ENCODE data around the gene TMEM52B.
A peak's percentile ranks its signal among the peaks of the same experiment; 100 is the strongest.

Gene TMEM52B

DNA sequence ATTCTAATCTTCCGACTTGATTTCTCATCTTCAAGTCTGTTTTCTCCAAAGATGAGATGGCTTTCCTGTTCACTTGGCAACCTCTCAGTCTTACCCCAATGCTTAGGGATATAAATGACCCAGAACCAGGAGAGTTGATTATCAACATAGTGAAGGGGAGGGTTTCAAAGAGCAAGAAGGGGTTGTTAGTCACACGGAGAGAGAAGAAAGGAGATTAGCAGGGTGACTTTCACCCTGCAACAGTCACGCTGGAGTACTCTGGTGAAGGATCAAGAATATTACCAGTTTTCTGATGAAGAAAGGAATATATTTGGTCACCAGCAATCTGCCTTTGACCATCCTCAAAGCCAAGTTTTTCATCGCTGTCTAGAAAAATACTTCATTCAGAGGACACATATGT, at the start of gene TMEM52B:
TSS of gene TMEM52B (plus strand) at position 212 of the 400 bp plus-strand sequence. CDS start 543 bp downstream, outside the sequence.
- no peak for DNase-seq (ENCODE audit: low spot score)

GRCh38 chr12:10130042-10130441, 48.8 kb upstream of the TMEM52B start, which contains the start of gene CLEC7A:
TSS of gene CLEC7A (minus strand) at chr12:10130199. CDS start at chr12:10130082, 117 bp downstream.
- no peak for DNase-seq (ENCODE audit: low spot score)

GRCh38 chr12:10131111-10131690, 47.6 kb upstream of the TMEM52B start:
- DNase-seq (ENCODE audit: low spot score), result no peak

- DNase-seq (ENCODE audit: low spot score), result no peak
These were observed 45.9 kb upstream of the TMEM52B start for GRCh38 chr12:10132850-10133370.

DNA sequence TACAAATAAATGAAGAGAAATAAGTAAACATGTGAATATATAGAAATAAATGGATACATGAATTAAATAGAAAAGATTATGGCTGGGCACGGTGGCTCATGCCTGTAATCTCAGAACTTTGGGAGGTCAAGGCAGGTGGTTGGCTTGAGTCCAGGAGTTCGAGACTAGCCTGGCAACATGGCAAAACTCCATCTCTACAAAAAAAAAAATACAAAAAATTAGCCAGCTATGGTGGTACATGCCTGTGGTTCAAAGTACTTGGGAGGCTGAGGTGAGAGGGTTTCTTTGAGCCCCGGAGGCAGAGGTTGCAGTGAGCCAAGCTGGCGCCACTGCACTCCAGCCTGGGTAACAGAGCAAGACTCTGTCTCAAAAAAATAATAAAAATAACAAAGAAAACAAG, 43.7 kb upstream of the TMEM52B start:
- DNase-seq (ENCODE audit: low spot score), result no peak

- no peak for DNase-seq (ENCODE audit: low spot score)
These were observed 42.1 kb upstream of the TMEM52B start for GRCh38 chr12:10136637-10137205.

- DNase-seq (ENCODE audit: low spot score), result peak; percentile 10
These were observed 38.8 kb upstream of the TMEM52B start for GRCh38 chr12:10140001-10140400.

GRCh38 chr12:10142976-10143589, 35.7 kb upstream of the TMEM52B start:
- DNase-seq (ENCODE audit: low spot score), result no peak

GRCh38 chr12:10147714-10148403, 31.0 kb upstream of the TMEM52B start:
- DNase-seq (ENCODE audit: low spot score), result no peak

- DNase-seq (ENCODE audit: low spot score), result no peak
These were observed 27.2 kb upstream of the TMEM52B start for GRCh38 chr12:10151621-10152020.

DNA sequence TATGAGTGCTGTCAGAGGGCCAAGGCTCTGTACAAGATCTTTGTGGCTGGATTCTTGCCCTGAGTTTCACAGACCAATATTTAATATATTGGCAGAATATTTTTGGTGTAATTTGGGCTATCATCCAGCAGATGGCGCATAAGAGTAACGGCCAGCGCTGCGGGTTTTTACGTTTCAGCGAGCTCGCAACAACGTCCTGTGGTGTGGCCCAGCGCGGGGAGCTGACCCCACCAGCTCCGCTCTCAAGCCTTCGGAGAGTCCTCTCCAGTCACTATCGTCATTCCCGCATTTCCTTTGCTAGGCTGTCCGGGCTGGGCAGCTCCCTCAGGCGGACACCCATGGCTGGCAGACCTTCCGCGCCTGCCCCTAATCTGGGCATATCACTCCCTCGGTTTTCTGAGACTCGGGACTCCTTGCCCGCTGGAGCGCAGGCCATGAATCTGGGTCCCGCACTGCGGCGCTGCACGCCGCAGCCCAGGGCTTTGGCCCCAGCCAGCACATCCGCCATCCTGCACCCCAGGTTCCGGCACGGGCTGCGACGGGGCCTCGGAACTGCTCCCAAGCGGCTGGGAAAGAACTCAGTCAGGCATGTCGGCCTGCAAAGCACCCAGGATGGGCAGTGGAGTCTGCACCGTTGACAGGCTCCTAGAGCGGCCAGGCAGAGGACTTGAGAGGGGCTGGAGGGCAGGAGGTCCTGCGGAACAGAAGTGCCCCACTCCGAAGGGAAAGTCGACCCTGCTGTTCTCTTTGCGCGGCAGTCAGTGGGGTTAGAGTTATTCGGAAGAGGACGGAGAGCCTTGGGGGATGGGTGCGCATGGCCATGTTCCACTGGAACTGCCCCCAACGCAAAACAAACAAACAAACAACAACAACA, 25.3 kb upstream of the TMEM52B start:
- DNase-seq (ENCODE audit: low spot score), result peak; percentile 66

DNA sequence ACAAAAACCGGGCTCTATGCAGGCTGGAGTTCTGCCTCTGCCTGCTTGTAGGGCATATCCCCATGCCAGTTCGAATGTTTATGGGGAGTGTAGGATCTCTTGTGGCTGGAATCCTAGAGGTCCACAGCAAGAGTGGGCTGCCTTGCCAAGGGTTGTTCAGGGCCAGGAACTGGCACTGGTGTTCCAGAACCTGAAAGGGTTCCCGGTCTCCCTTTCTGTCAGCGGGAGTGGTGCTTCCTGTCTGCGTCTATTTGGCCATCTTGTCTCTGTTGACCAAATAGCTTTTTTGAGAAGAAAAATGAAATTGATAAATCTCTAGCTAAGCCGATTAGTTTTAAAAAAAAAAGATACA, 24.7 kb upstream of the TMEM52B start:
- DNase-seq (ENCODE audit: low spot score), result no peak

DNA sequence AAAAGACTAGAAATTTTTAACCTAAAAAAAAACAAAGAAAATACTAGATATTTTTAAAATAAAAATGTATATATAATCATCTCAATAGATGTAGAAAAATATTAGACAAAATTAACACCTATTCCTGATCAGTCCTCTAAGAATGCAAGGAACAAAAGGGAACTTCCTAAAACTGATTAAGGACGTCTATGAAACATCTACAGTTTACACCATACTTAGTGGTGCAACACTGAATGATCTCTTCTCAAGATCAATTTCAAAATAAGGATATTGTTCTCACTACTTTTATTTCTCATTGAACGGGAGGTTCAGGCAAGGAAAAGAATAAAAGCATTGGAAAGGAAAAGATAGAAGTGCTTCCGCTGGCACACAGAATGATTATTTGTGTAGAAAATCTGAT, 22.9 kb upstream of the TMEM52B start:
- DNase-seq (ENCODE audit: low spot score), result no peak

- DNase-seq (ENCODE audit: low spot score), result no peak
These were observed 20.4 kb upstream of the TMEM52B start for GRCh38 chr12:10158406-10158805.

DNA sequence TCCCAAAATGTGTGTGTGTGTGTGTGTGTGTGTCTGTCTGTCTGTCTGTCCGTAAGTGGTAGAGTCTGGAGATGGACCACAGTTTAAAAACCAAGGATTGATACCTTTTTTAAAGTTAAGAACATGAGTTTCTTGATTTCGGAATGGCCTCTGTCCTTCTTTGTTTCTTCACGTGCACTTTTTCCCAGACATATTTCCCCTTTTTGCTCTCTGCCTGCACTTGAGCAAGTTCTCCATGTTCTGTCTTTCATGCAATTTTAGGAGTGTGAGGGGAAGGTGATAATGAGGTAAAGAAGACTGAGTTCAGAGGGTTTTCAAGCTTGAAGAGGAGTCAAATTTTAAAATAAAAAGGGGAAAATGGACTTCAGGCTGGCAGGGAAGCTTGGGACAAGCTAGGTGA, 19.6 kb upstream of the TMEM52B start:
- no peak for DNase-seq (ENCODE audit: low spot score)

DNA sequence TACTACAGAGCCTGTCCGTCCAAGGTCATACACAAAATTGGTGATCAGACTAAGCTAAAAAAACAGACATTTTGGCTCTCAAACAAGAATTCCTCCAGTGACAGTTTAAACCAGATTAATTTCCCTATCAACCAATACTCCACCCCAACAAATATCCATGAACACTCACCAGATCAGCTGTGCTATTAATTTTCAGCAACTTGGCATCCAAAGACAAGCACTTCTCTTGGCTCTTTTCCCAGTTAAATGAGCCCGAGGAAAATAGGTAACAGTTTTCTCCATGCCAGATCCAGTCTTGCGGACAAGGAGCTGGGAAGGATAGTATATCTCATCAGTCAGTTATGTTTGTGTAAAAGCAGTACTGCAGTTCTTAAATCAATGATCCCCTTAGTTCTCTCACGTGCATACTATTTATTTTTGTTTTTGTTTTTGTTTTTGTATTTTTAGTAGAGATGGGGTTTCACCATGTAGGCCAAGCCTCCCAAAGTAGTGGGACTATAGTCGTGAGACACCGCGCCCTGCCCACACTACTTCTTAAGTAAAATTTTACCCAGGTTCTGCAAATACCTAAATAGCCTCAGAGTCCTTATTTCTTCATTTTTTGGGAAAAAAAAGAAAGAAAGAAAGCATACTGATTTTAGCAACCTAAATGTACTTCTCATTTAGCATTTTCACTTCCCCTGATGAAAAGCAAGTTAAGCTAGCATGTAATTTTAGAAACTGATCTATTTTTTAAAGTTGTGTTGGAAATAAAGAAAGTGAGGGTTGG, 18.0 kb upstream of the TMEM52B start:
- DNase-seq (ENCODE audit: low spot score), result no peak

DNA sequence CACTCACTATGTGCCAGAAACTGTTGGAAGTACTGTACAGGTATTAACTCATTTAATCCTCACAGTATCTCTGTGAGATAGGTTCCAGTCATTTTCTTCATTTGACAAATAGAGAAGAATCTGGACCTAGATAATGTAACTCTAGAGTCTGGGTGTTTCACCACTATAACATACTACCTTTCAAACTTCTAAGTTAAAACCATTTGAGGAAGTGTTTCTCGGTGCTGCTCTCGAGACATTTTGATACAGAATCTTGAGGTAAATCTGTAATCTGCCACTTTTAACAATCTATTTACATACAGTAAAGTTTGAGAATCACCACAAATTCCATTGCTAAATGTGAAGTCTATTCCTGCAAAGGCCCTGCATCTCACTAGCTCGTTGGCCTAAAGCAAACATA, 15.7 kb upstream of the TMEM52B start:
- DNase-seq (ENCODE audit: low spot score), result no peak

DNA sequence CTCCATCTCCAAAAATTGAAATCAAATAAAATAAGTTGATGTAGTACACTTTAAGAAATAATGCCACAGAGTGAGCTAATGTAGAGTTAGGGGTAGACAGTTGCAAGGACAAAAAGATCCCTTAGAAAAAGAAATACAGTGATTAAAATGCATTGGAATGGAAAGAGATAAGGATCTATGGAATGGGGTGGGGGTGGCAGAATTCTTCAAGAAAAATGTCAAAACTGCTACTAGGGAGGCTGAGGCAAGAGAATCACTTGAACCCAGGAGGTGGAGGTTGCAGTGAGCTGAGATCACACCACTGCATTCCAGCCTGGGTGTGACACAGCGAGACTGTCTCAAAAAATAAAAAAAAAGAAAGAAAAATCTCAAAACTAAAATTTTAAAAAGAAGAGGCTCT, 13.4 kb upstream of the TMEM52B start:
- DNase-seq (ENCODE audit: low spot score), result no peak

DNA sequence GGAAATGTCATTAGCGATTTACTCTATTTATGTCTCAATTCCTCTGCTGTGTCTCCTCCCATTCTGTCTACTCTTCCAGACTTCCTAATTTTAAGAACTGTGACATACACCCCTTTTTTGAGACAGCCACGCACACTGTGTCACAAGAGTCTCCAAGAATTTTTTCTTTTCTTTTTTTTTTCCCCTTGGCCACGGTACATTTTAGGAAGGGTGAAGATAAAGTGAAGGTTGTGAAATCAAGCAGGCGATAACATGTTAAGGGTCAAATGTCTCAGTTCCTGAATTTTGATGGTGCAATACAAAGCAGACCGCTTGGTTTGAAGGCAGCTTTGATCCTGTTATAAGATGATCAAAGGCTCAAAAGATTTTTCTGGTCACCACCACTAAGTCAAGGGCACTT, 11.2 kb upstream of the TMEM52B start:
- no peak for DNase-seq (ENCODE audit: low spot score)

GRCh38 chr12:10169104-10169503, 9.7 kb upstream of the TMEM52B start:
- DNase-seq (ENCODE audit: low spot score), result no peak

GRCh38 chr12:10170216-10170615, 8.6 kb upstream of the TMEM52B start:
- no peak for DNase-seq (ENCODE audit: low spot score)
